ENCODE data around the gene DHTKD1.
"Not testable (repeated sequence)": the region's sequence is repeated elsewhere in the genome, so short reads cannot be mapped to it uniquely, and the experiment has no call there.

Gene DHTKD1

DNA sequence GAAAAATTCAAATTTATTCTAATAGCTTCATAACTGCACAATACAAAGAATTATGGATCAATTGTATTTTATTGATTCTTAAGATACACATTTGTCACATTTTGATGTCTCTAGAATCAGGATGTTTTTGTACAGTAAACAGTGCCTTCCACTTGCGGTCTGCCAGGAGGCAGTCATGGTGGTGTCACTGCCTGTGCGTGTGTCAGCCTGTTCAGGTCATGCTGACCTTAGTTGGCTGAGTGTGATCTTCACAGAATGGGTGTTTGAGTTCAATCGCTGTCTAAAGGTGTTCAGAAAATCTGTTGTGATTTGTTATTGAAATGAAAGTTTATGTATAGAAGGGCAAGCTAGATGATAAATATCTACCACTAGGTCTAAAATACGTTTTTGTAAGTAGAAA lies 81.4 kb downstream of the DHTKD1 start:
- DNase-seq (ENCODE audit: low read depth in 2 of 2): no peak

DNA sequence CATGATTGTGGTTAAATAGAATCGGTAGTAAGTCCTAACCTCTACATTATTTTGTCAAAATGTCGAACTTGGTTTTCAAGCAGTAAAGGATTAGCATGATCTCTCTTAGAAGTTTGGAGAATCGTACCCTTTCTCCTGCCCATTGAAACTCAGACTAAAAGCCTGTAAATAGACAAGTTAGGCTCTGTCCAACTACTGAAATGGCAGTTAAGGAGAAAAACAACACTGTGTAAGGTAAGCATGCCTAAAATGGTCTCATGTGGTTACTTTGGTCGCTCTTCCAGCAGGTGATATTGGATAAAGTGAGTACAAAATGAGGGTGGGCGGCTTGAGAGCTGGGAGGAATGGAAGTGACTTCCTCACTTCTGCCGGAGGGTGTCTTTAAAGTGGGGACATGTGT lies 85.8 kb downstream of the DHTKD1 start:
- DNase-seq (ENCODE audit: low read depth in 2 of 2): no peak

DNA sequence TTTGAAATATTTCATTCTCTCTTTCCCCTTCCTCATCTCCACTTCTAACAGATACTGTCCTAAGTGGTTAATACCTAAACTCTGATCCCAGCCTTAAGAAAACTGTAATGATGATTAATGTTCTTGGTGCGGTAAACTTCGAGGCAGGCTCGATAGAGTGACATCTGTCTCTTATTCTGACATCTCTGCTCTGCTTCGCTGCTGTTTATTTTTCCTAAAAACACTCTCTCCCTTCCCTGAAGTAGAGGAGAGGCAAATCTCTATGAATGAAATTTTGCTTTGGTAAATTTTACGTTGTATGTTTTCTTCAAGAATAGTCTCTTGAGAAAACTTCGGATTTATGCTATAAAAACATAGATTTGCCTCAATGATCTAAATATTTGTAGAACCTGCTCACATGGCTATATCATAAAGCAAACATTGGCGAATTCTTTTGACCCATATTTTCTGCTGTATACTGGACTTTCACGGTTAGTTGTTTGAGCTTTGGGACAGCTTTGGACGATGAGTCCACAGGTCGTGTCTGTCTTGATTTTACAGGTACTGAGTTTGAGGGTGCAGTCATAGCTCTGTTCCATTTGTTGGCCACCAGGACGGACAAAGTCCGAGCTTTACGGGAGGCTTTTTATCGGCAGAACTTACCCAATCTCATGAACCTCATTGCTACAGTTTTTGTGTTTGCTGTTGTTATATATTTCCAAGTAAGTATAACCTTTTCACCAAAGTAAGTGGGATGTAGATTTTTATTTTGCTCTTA lies 87.8 kb downstream of the DHTKD1 start:
- no peak for DNase-seq (ENCODE audit: low read depth in 2 of 2)

DNA sequence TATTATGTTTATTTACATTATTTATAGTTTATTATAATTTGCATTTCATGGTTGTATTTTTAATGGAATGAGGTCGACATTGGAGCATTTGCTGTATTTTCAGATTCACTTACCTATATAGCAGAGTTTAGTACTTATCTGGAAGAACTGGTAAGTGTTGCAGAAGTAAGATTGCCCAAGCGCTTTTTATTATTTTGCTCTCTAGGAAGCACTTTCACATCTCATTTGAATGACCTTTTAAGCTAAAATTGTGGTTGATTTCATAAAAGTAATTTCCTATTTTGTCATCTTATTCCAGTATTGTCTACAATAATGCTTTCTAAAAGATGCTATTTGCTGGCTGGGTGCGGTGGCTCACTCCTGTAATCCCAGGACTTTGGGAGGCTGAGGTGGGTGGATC lies 89.4 kb downstream of the DHTKD1 start:
- no peak for DNase-seq (ENCODE audit: low read depth in 2 of 2)

DNA sequence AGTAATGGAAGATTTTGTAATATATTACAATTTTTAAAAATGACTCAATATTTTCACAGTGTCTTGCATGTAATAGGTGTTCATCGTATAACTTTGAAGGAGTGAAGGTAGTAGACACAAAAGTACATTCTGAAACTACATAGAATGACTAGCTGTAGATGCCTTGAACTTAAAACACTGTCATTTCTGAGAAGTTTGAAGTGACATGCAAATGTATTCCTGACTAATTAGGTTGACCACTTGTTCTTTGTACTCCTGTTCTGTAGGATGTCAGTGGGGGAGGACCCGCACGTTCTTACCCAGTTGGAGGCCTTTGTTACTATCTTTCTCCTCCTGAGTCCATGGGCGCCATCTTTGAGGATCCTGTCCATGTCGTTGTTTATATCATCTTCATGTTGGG lies 91.9 kb downstream of the DHTKD1 start:
- DNase-seq (ENCODE audit: low read depth in 2 of 2): no peak

DNA sequence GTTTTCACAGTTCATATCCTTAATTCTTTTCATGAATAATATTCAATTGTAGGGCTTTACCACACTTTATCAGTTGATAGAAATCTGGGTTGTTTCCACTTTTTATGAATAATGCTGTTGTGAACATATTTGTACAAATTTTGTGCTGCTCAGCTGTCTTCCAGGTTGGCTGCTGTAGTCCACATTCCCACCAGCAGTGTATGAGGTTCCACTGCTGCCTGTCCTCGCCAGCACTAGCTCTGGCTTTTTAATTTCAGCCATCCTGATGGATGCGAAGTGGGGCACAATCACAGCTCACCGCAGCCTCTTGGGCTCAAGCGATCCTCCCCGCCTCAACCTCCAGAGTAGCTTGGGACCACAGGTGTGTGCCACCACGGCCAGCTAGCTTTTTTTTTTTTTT lies 94.2 kb downstream of the DHTKD1 start:
- DNase-seq (ENCODE audit: low read depth in 2 of 2): no peak

DNA sequence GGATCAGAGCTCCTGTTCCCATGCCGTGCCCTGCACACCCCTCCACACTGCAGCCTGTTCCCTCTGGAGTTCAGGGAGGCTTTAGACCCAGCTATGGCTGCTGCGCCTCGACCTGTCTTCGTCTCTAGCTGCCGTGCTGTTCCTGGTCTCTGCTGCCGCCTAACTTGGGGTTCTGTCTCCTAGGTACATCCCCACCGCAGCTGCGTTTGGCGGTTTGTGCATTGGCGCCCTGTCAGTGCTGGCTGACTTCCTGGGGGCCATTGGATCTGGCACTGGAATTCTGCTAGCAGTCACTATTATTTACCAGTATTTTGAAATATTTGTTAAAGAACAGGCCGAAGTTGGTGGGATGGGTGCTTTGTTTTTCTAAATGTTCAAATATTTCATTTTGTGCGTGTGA lies 95.3 kb downstream of the DHTKD1 start:
- no peak for DNase-seq (ENCODE audit: low read depth in 2 of 2)

DNA sequence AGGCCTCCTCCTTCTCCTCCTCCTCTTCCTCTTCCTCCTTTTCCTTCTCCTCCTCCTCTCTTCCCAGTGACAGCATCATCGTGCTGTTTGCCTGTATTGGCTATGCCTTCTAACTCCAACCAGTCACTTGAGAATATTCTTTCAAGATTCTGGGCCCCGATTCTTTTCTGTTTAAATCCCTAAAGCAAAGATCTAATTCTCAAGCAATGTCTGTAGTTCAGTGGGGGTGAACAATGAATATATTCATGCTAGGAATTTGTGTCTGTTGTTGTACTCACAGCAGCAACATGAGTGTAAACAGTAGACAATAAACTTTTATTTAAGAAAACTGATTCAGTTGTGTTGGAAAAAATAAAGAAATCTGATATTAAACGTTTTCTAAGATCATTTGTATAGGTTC lies 96.3 kb downstream of the DHTKD1 start:
- no peak for DNase-seq (ENCODE audit: low read depth in 2 of 2)

DNA sequence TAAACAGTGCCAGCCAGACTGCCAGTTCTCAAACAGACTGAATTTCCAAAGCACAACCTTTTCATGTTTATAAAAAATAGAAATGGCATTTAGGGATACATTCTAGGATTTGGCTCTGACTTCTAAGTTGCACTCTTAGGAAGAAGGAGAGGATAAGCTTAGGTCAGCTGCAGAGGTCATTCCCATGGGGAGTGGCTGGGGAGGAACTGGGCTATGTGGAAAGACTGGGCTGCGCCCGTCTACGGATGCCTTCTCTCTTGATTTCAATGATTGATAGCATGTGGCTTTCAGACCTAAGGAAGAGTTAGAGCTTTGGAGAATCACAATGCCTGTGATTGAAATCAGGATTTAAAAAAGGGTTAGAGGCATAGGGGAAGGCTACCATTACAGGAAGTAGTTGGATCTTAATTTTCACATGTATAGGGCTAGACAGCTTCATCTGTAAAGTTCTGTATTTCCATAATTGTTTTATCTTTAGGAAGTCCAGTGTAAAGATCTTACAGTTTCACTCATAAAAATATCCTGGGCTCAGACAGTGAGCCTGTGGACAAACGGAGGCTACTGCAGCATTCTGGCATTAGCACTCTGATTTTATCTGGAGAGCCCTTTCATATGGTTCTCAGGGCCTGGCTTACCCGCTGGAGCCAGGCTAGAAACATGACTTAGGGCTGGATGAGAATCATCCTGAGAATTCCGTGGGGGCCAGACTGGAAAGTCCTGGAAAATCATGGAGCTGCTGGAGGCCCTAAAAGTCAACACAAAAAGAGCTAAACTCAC lies 97.4 kb downstream of the DHTKD1 start:
- no peak for DNase-seq (ENCODE audit: low read depth in 2 of 2)

DNA sequence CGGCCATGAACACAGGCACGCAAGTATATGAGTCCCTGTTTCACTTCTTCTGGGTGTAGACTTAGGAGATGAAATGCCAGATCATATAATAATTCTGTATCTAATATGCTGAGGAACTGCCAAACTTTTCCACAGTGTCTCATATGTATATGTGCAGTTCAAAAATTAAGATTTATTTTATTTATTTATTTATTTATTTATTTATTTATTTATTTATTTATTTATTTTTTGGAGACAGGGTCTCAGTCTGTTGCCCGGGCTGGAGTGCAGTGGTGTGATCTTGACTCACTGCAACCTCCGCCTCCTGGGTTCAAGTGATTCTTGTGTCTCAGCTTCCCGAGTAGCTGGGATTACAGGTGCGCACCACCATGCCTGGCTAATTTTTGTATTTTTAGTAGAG lies 102.8 kb downstream of the DHTKD1 start:
- not testable (repeated sequence) for DNase-seq (ENCODE audit: low read depth in 2 of 2)
